Measurements from ENCODE around the gene PRKD1.

DNA sequence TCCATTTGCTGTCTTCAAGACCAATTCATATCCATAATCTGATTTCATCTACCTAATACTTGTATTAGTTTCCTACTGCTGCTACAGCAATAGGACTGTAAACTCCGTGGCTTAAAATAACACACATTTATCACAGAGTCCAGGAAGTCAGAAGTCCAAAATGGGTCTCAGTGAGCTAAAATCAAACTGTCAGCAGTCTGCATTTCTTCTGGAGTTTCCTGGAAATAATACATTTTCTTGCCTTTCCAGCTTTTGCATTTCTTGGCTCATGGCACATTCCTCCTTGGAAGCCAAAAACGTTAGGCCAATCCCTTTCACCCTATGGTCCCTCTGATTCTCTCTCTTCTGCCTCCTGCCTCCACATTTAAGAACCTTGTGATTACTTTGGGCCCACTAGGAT, 239.8 kb downstream of the PRKD1 start:
- TF ChIP-seq, protein P1, sequence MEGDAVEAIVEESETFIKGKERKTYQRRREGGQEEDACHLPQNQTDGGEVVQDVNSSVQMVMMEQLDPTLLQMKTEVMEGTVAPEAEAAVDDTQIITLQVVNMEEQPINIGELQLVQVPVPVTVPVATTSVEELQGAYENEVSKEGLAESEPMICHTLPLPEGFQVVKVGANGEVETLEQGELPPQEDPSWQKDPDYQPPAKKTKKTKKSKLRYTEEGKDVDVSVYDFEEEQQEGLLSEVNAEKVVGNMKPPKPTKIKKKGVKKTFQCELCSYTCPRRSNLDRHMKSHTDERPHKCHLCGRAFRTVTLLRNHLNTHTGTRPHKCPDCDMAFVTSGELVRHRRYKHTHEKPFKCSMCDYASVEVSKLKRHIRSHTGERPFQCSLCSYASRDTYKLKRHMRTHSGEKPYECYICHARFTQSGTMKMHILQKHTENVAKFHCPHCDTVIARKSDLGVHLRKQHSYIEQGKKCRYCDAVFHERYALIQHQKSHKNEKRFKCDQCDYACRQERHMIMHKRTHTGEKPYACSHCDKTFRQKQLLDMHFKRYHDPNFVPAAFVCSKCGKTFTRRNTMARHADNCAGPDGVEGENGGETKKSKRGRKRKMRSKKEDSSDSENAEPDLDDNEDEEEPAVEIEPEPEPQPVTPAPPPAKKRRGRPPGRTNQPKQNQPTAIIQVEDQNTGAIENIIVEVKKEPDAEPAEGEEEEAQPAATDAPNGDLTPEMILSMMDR (IDR thresholded peaks at IDR 0.05; ENCODE audit: borderline replicate concordance, extremely low read depth, low read length, poor library complexity, severe bottlenecking): no peak
- no peak for TF ChIP-seq EZH2 (IDR thresholded peaks at IDR 0.05; ENCODE audit: borderline replicate concordance, low read depth, low read length, severe bottlenecking)

All from DND-41 (cell line).